Ovary (tissue), 3 donors: ENCODE data around the gene ALPK3.

ENCODE experiments used
- CTCF ChIP-seq, 3 donors: fragments of 450-650 bp in 2 of 3; fragments of 200-600 bp in 1 of 3; IDR thresholded peaks; one replicate each; pipeline versions ENCODE4 v1.5.1 to v1.8.0; 2016 to 2022; ENCODE audit warnings: antibody characterized with exemption in 3 of 3, mild to moderate bottlenecking in 1 of 3
- EP300 ChIP-seq: sonication (generic); formaldehyde crosslinking; IDR thresholded peaks from one replicate; pipeline ENCODE4 v1.6.1; 2017; ENCODE audit warnings: antibody characterized with exemption
- POLR2A ChIP-seq: fragments of 450-650 bp; IDR thresholded peaks from one replicate; pipeline ENCODE4 v1.6.1; 2017; ENCODE audit warnings: antibody characterized with exemption, mild to moderate bottlenecking, moderate library complexity
- donor health status: DM: no; HTN: no; CAD: no.

- TF ChIP-seq CTCF (IDR thresholded peaks at IDR 0.05) = no peak
- no peak for TF ChIP-seq EP300
- no peak for TF ChIP-seq POLR2A
Measured at GRCh38 chr15:84811151-84811550, 6.0 kb upstream of the ALPK3 start.
